ENCODE data around the gene UBQLN1.

DNA sequence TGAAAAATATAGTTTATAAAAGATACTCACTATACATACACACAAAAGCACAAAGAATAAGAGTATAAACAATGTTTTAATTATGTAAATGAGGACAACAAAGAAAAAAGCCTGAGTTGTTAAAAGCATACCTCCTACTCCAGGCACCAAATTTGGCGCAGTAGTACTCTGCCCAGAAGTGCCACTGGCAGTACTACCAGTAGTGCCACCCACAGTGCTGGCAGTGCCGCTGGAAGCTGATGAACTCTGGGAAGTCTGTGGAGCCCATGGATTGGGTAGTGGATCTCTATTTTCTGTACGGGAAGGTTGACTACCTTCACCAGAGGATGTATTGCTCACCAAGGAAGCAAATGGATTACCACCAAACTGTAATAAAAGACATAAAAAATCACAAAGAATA, 30.2 kb downstream of the UBQLN1 start:
- TF ChIP-seq OSR1 (CRISPR knock-in tag; IDR thresholded peaks at IDR 0.05) = no peak
- no peak for TF ChIP-seq ZFP3 (CRISPR knock-in tag; IDR thresholded peaks at IDR 0.05)
- no peak for TF ChIP-seq ZC3H10 (CRISPR knock-in tag; IDR thresholded peaks at IDR 0.05)
- TF ChIP-seq BACH2 (CRISPR knock-in tag; IDR thresholded peaks at IDR 0.05; ENCODE audit: borderline replicate concordance) = no peak
